Neural cell (in vitro differentiated cells): Measurements from ENCODE around the gene SPEF1. TPM values are rescaled to one million over a fixed set of nuclear protein-coding genes. Genes with fewer than 3 reads are reported as not detected.

ENCODE experiments used
- H2AFZ ChIP-seq: fragments of 200-600, 300-800 bp; sonication (generic), shearing (Covaris generic); 2 replicates; pipeline ENCODE4 v1.6.0; 2014; ENCODE audit warnings: low read depth, mild to moderate bottlenecking, antibody characterized with exemption, low read length, moderate library complexity
- H3F3A ChIP-seq: fragments of 200-600 bp; shearing (Covaris generic); 2 replicates; pipeline ENCODE4 v1.6.1; 2016; ENCODE audit warnings: mild to moderate bottlenecking, moderate library complexity, mixed read lengths, antibody characterized with exemption, low read length; ENCODE audit not compliant: insufficient read depth, poor library complexity, severe bottlenecking
- H3K27ac ChIP-seq: fragments of 200-600, 300-800 bp; sonication (generic), shearing (Covaris generic); 2 replicates; pipeline ENCODE4 v1.5.1; 2014; ENCODE audit warnings: mild to moderate bottlenecking, low read length, moderate library complexity
- H3K27me3 ChIP-seq: fragments of 300-800, 200-600 bp; sonication (generic), shearing (Covaris generic); 2 replicates; pipeline ENCODE4 v1.6.0; 2014; ENCODE audit warnings: mild to moderate bottlenecking, low read depth, low read length, moderate library complexity; ENCODE audit not compliant: insufficient read depth
- H3K36me3 ChIP-seq: fragments of 300-800, 200-600 bp; sonication (generic), shearing (Covaris generic); 2 replicates; pipeline ENCODE4 v1.5.1; 2014; ENCODE audit warnings: mild to moderate bottlenecking, antibody characterized with exemption, low read length, moderate library complexity; ENCODE audit not compliant: insufficient read depth
- H3K4me2 ChIP-seq: fragments of 300-800, 200-600 bp; sonication (generic), shearing (Covaris generic); 2 replicates; pipeline ENCODE4 v1.6.0; 2014; ENCODE audit warnings: mild to moderate bottlenecking, low read length
- H3K4me3 ChIP-seq: fragments of 300-800, 200-600 bp; sonication (generic), shearing (Covaris generic); 2 replicates; pipeline ENCODE4 v1.5.1; 2014; ENCODE audit warnings: mild to moderate bottlenecking, low read length, moderate library complexity
- H3K79me2 ChIP-seq: fragments of 200-600 bp; shearing (Covaris generic); replicated peaks from 2 replicates; pipeline ENCODE4 v1.6.0; 2014; ENCODE audit warnings: mild to moderate bottlenecking, low read length, moderate library complexity; ENCODE audit not compliant: insufficient read depth
- H3K9ac ChIP-seq: fragments of 300-800, 200-600 bp; sonication (generic), shearing (Covaris generic); 2 replicates; pipeline ENCODE4 v1.6.1; 2016; ENCODE audit warnings: mild to moderate bottlenecking, low read length, mixed read lengths
- H3K9me2 ChIP-seq: fragments of 200-600 bp; shearing (Covaris generic); 2 replicates; pipeline ENCODE4 v1.6.1; 2016; ENCODE audit warnings: mild to moderate bottlenecking, low read length, mixed read lengths; ENCODE audit not compliant: insufficient read depth
- H3K9me3 ChIP-seq: fragments of 200-600, 300-800 bp; sonication (generic), shearing (Covaris generic); 2 replicates; pipeline ENCODE4 v1.6.1; 2016; ENCODE audit warnings: mild to moderate bottlenecking, mixed run types, low read length, moderate library complexity, mixed read lengths
- H4K20me1 ChIP-seq: fragments of 200-600 bp; shearing (Covaris generic); 2 replicates; pipeline ENCODE4 v1.6.1; 2016; ENCODE audit warnings: mild to moderate bottlenecking, mixed run types; ENCODE audit not compliant: insufficient read depth
- EP300 ChIP-seq: fragments of 450-650 bp; conservative IDR thresholded peaks from 2 replicates; pipeline ENCODE4 v1.6.1; 2014; ENCODE audit warnings: antibody characterized with exemption, mild to moderate bottlenecking, moderate library complexity; ENCODE audit not compliant: poor library complexity, severe bottlenecking
- EZH2 ChIP-seq: fragments of 200-600, 300-800 bp; shearing (Covaris generic), sonication (generic); IDR thresholded peaks from 2 replicates; pipeline ENCODE4 v1.6.1; 2014; ENCODE audit warnings: antibody characterized with exemption, low read length, borderline replicate concordance, mild to moderate bottlenecking; ENCODE audit not compliant: insufficient read depth, poor library complexity, severe bottlenecking
- MXI1 ChIP-seq: fragments of 450-650 bp; conservative IDR thresholded peaks from 2 replicates; pipeline ENCODE4 v1.6.1; 2014; ENCODE audit warnings: antibody characterized with exemption, mild to moderate bottlenecking; ENCODE audit not compliant: poor library complexity, severe bottlenecking
- POLR2AphosphoS5 ChIP-seq: IDR thresholded peaks from 2 replicates; pipeline ENCODE4 v1.6.1; 2012
- RAD21 ChIP-seq: fragments of 450-650 bp; conservative IDR thresholded peaks from 2 replicates; pipeline ENCODE4 v1.6.1; 2014; ENCODE audit warnings: antibody characterized with exemption, mild to moderate bottlenecking, moderate library complexity
- SMC3 ChIP-seq: fragments of 450-650 bp; conservative IDR thresholded peaks from 2 replicates; pipeline ENCODE4 v1.6.1; 2014; ENCODE audit warnings: antibody characterized with exemption, mild to moderate bottlenecking, moderate library complexity; ENCODE audit not compliant: poor library complexity
- TAF1 ChIP-seq: IDR thresholded peaks from 2 replicates; pipeline ENCODE4 v1.6.1; 2012; ENCODE audit warnings: low read depth
- polyA plus RNA-seq: library from polyadenylated mRNA; depleted of rRNA; stranded (reverse); fragments of >200 nt; gene quantifications from 2 replicates; pipeline ENCODE4 v1.2.3, GENCODE V29; 2014
- TF ChIP-seq, protein P1 (sequence below): IDR thresholded peaks from 2 replicates; pipeline ENCODE4 v1.6.1; 2012; ENCODE audit warnings: borderline replicate concordance
- TF ChIP-seq, protein P2 (sequence below): fragments of 450-650 bp; IDR thresholded peaks from 2 replicates; pipeline ENCODE4 v1.5.1; 2014; ENCODE audit warnings: antibody characterized with exemption, mild to moderate bottlenecking, moderate library complexity; ENCODE audit not compliant: poor library complexity, severe bottlenecking

SPEF1 gene
- polyA plus RNA-seq, 1 donor from 2014 or later: 0.58 TPM

DNA sequence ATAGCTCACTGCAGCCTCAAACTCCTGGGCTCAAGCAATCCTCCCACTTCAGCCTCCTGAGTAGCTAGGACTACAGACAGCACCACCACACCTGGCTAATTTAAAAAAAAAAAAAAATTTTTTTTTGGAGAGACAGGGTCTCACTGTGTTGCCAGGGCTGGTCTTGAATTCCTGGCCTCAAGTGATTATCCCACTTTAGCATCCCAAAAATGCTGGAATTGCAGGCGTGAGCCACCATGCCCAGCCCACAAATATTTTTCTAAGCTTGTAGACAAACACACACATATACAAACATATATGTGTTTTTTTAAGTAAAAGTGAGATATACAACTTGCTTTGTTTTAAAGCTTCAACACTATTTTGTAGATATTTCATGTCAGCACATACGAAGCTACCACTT, 38.0 kb downstream of the SPEF1 start:
- H3K4me2 ChIP-seq: no peak overlapping the region
- H3K36me3 ChIP-seq: no peaks in the 10 kb centered on the region
- no peaks in the 10 kb centered on the region for H3F3A ChIP-seq
- no peaks in the 10 kb centered on the region for H3K9me2 ChIP-seq
- no peak overlapping the region for H3K4me3 ChIP-seq
- no peak overlapping the region for H3K27ac ChIP-seq
- peaks cover 26% of the 10 kb centered on the region for H3K27me3 ChIP-seq
- no peaks in the 10 kb centered on the region for H4K20me1 ChIP-seq
- H2AFZ ChIP-seq: no peak overlapping the region
- H3K9ac ChIP-seq: no peak overlapping the region
- H3K79me2 ChIP-seq: no peaks in the 10 kb centered on the region
- no peak for TF ChIP-seq RAD21
- TF ChIP-seq, protein P1, sequence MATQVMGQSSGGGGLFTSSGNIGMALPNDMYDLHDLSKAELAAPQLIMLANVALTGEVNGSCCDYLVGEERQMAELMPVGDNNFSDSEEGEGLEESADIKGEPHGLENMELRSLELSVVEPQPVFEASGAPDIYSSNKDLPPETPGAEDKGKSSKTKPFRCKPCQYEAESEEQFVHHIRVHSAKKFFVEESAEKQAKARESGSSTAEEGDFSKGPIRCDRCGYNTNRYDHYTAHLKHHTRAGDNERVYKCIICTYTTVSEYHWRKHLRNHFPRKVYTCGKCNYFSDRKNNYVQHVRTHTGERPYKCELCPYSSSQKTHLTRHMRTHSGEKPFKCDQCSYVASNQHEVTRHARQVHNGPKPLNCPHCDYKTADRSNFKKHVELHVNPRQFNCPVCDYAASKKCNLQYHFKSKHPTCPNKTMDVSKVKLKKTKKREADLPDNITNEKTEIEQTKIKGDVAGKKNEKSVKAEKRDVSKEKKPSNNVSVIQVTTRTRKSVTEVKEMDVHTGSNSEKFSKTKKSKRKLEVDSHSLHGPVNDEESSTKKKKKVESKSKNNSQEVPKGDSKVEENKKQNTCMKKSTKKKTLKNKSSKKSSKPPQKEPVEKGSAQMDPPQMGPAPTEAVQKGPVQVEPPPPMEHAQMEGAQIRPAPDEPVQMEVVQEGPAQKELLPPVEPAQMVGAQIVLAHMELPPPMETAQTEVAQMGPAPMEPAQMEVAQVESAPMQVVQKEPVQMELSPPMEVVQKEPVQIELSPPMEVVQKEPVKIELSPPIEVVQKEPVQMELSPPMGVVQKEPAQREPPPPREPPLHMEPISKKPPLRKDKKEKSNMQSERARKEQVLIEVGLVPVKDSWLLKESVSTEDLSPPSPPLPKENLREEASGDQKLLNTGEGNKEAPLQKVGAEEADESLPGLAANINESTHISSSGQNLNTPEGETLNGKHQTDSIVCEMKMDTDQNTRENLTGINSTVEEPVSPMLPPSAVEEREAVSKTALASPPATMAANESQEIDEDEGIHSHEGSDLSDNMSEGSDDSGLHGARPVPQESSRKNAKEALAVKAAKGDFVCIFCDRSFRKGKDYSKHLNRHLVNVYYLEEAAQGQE: no peak
- TF ChIP-seq, protein P2, sequence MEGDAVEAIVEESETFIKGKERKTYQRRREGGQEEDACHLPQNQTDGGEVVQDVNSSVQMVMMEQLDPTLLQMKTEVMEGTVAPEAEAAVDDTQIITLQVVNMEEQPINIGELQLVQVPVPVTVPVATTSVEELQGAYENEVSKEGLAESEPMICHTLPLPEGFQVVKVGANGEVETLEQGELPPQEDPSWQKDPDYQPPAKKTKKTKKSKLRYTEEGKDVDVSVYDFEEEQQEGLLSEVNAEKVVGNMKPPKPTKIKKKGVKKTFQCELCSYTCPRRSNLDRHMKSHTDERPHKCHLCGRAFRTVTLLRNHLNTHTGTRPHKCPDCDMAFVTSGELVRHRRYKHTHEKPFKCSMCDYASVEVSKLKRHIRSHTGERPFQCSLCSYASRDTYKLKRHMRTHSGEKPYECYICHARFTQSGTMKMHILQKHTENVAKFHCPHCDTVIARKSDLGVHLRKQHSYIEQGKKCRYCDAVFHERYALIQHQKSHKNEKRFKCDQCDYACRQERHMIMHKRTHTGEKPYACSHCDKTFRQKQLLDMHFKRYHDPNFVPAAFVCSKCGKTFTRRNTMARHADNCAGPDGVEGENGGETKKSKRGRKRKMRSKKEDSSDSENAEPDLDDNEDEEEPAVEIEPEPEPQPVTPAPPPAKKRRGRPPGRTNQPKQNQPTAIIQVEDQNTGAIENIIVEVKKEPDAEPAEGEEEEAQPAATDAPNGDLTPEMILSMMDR: no peak
- no peak for TF ChIP-seq POLR2AphosphoS5
- no peak for TF ChIP-seq MXI1
- no peak for TF ChIP-seq EZH2
- TF ChIP-seq EP300: no peak
- TF ChIP-seq SMC3: no peak
- TF ChIP-seq TAF1: no peak
- H3K9me3 ChIP-seq: no peaks in the 10 kb centered on the region

DNA sequence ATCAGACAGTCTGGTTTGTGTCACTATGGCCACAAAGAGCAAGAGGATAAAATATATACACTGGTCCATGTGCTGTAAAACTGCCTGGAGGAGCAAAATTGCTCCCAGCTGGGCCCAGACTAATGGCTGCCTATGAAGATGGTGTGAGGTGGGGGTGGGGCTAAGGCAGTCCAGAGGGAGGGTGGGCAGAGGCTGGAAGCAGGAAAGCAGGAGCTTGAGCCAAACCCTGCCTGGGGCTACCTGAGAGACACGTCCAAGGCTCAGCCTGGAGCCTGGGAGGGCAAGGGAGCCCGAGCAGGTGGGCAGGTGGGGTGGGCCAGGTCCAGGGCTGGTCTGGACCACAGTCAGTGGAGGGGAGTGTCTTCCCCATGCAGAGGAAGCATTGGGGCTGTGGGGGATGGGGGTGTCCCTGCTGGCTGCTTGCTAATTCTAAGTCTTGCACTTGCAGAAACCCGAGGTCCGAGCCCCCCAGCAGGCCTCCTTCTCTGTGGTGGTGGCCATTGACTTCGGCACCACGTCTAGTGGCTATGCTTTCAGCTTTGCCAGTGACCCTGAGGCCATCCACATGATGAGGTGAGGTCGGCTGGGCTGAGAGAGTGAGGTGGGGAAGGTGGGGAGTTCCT, 39.3 kb downstream of the SPEF1 start:
- H3K9me3 ChIP-seq: no peaks in the 10 kb centered on the region
- H3K9ac ChIP-seq: no peak overlapping the region
- H3K36me3 ChIP-seq: no peaks in the 10 kb centered on the region
- H3K4me3 ChIP-seq: no peak overlapping the region
- peaks cover 24% of the 10 kb centered on the region for H3K27me3 ChIP-seq
- H4K20me1 ChIP-seq: no peaks in the 10 kb centered on the region
- H3K9me2 ChIP-seq: no peaks in the 10 kb centered on the region
- H3F3A ChIP-seq: no peaks in the 10 kb centered on the region
- no peaks in the 10 kb centered on the region for H3K79me2 ChIP-seq
- TF ChIP-seq SMC3 (no peak), TAF1 (no peak), MXI1 (no peak), RAD21 (no peak), EP300 (no peak), POLR2AphosphoS5 (no peak), EZH2 (no peak)
- TF ChIP-seq, protein P2: no peak
- TF ChIP-seq, protein P1: no peak
- H3K4me2 ChIP-seq: no peak overlapping the region
- H3K27ac ChIP-seq: no peak overlapping the region
- no peak overlapping the region for H2AFZ ChIP-seq
